GM12878 (cell line): ENCODE measurements around the gene TEF.
"Not testable (repeated sequence)": the region's sequence is repeated elsewhere in the genome, so short reads cannot be mapped to it uniquely, and the experiment has no call there.

Experiments used
- CREB1 ChIP-seq: IDR thresholded peaks from 2 replicates; pipeline ENCODE4 v1.6.1; 2012; ENCODE audit warnings: low read depth, mild to moderate bottlenecking, inconsistent platforms
- POLR2AphosphoS5 ChIP-seq: IDR thresholded peaks from 2 replicates; pipeline ENCODE4 v1.6.1; 2011; ENCODE audit warnings: mild to moderate bottlenecking, low read length, inconsistent platforms
- TAF1 ChIP-seq: IDR thresholded peaks from 2 replicates; pipeline ENCODE4 v1.6.1; 2011; ENCODE audit warnings: mild to moderate bottlenecking, low read depth, low read length, borderline replicate concordance
- TF ChIP-seq, protein P1 (sequence below), 3 experiments: IDR thresholded peaks in 2 of 3; conservative IDR thresholded peaks in 1 of 3; 2 replicates each; pipeline ENCODE4 v1.5.1; 2011; ENCODE audit warnings: low read depth in 3 of 3, low read length in 3 of 3, mild to moderate bottlenecking in 3 of 3, control low read depth in 2 of 3, moderate library complexity in 2 of 3, inconsistent platforms in 1 of 3, mixed read lengths in 1 of 3; ENCODE audit not compliant: control insufficient read depth in 2 of 3, insufficient read depth in 1 of 3; ENCODE audit errors: extremely low read depth in 1 of 3

GRCh38 chr22:41402851-41403250, 21.1 kb downstream of the TEF start:
- TF ChIP-seq CREB1, TAF1, POLR2AphosphoS5: not testable (repeated sequence)
- TF ChIP-seq, protein P1, sequence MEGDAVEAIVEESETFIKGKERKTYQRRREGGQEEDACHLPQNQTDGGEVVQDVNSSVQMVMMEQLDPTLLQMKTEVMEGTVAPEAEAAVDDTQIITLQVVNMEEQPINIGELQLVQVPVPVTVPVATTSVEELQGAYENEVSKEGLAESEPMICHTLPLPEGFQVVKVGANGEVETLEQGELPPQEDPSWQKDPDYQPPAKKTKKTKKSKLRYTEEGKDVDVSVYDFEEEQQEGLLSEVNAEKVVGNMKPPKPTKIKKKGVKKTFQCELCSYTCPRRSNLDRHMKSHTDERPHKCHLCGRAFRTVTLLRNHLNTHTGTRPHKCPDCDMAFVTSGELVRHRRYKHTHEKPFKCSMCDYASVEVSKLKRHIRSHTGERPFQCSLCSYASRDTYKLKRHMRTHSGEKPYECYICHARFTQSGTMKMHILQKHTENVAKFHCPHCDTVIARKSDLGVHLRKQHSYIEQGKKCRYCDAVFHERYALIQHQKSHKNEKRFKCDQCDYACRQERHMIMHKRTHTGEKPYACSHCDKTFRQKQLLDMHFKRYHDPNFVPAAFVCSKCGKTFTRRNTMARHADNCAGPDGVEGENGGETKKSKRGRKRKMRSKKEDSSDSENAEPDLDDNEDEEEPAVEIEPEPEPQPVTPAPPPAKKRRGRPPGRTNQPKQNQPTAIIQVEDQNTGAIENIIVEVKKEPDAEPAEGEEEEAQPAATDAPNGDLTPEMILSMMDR (IDR thresholded peaks at IDR 0.05 in 2 of 3, conservative IDR thresholded peaks at IDR 0.05 in 1 of 3; ENCODE audit: control insufficient read depth in 2 of 3, extremely low read depth in 1 of 3, insufficient read depth in 1 of 3, low read depth in 3 of 3, low read length in 3 of 3), result not testable (repeated sequence)
